ENCODE data around the gene RIPOR3.

The RIPOR3 gene

GRCh38 chr20:50578778-50579165 is 112.6 kb downstream of the RIPOR3 start:
- ChIA-PET POLR2A (no interaction called here), CTCF (interaction anchor here (0.6 to 1.0 kb wide), 2 partner anchors 74 to 78 kb away, joined by 3 read pairs; no protein-coding TSS in a partner anchor)
- DNase-seq (ENCODE audit: extremely low spot score) = no peak
- TF ChIP-seq BHLHE40 (IDR thresholded peaks at IDR 0.05; ENCODE audit: borderline replicate concordance) (no peak), FOXK2 (IDR thresholded peaks at IDR 0.05) (no peak), ZNF384 (IDR thresholded peaks at IDR 0.05) (no peak), ARNT (IDR thresholded peaks at IDR 0.05) (no peak), PKNOX1 (IDR thresholded peaks at IDR 0.05) (no peak), NFRKB (IDR thresholded peaks at IDR 0.05) (no peak), SP1 (IDR thresholded peaks at IDR 0.05) (no peak), FOXA1 (IDR thresholded peaks at IDR 0.05) (no peak), TARDBP (IDR thresholded peaks at IDR 0.05) (no peak), ELF4 (IDR thresholded peaks at IDR 0.05) (no peak), SUZ12 (IDR thresholded peaks at IDR 0.05) (no peak), L3MBTL2 (conservative IDR thresholded peaks at IDR 0.05) (no peak), LEF1 (IDR thresholded peaks at IDR 0.05; ENCODE audit: borderline replicate concordance) (no peak), HDGF (IDR thresholded peaks at IDR 0.05; ENCODE audit: borderline replicate concordance) (no peak), FOXM1 (IDR thresholded peaks at IDR 0.05; ENCODE audit: borderline replicate concordance) (no peak), CTBP1 (IDR thresholded peaks at IDR 0.05; ENCODE audit: borderline replicate concordance) (no peak)

- ChIA-PET POLR2A (no interaction called here), CTCF (no interaction called here)
- no peak for DNase-seq (ENCODE audit: extremely low spot score)
These were observed 113.1 kb downstream of the RIPOR3 start for GRCh38 chr20:50578061-50578777.

GRCh38 chr20:50577175-50578018 is 113.9 kb downstream of the RIPOR3 start:
- no peak for DNase-seq (ENCODE audit: extremely low spot score)
- POLR2A ChIA-PET = no interaction called here
- CTCF ChIA-PET = no interaction called here
- no peak for TF ChIP-seq PKNOX1 (IDR thresholded peaks at IDR 0.05)
- no peak for TF ChIP-seq ZNF384 (IDR thresholded peaks at IDR 0.05)
- TF ChIP-seq HDGF (IDR thresholded peaks at IDR 0.05; ENCODE audit: borderline replicate concordance) = no peak
- no peak for TF ChIP-seq FOXM1 (IDR thresholded peaks at IDR 0.05; ENCODE audit: borderline replicate concordance)

More at GRCh38 chr20:50578061-50578777, 113.1 kb downstream of the RIPOR3 start:
- TF ChIP-seq CTBP1 (IDR thresholded peaks at IDR 0.05; ENCODE audit: borderline replicate concordance) (no peak), PKNOX1 (IDR thresholded peaks at IDR 0.05) (no peak), FOXA1 (IDR thresholded peaks at IDR 0.05) (no peak), TARDBP (IDR thresholded peaks at IDR 0.05) (no peak), SUZ12 (IDR thresholded peaks at IDR 0.05) (no peak), ARNT (IDR thresholded peaks at IDR 0.05) (no peak), HDGF (IDR thresholded peaks at IDR 0.05; ENCODE audit: borderline replicate concordance) (no peak), L3MBTL2 (conservative IDR thresholded peaks at IDR 0.05) (no peak), BHLHE40 (IDR thresholded peaks at IDR 0.05; ENCODE audit: borderline replicate concordance) (no peak), FOXM1 (IDR thresholded peaks at IDR 0.05; ENCODE audit: borderline replicate concordance) (no peak), SP1 (IDR thresholded peaks at IDR 0.05) (no peak), ZNF384 (IDR thresholded peaks at IDR 0.05) (no peak), ELF4 (IDR thresholded peaks at IDR 0.05) (no peak), FOXK2 (IDR thresholded peaks at IDR 0.05) (no peak), LEF1 (IDR thresholded peaks at IDR 0.05; ENCODE audit: borderline replicate concordance) (no peak)

GRCh38 chr20:50575865-50576720 is 115.2 kb downstream of the RIPOR3 start:
- CTCF ChIA-PET = interaction anchor here (0.6 to 1.5 kb wide), 2 partner anchors 71 to 98 kb away, joined by 3 to 5 read pairs; no protein-coding TSS in a partner anchor
- TF ChIP-seq BHLHE40 (IDR thresholded peaks at IDR 0.05; ENCODE audit: borderline replicate concordance) = no peak
- TF ChIP-seq FOXM1 (IDR thresholded peaks at IDR 0.05; ENCODE audit: borderline replicate concordance) = no peak
- TF ChIP-seq CTBP1 (IDR thresholded peaks at IDR 0.05; ENCODE audit: borderline replicate concordance) = no peak
- no peak for TF ChIP-seq HDGF (IDR thresholded peaks at IDR 0.05; ENCODE audit: borderline replicate concordance)
- TF ChIP-seq SUZ12 (IDR thresholded peaks at IDR 0.05) = no peak
- no peak for TF ChIP-seq ELF4 (IDR thresholded peaks at IDR 0.05)
- TF ChIP-seq FOXK2 (IDR thresholded peaks at IDR 0.05) = no peak
- no peak for TF ChIP-seq LEF1 (IDR thresholded peaks at IDR 0.05; ENCODE audit: borderline replicate concordance)
- no peak for TF ChIP-seq NFRKB (IDR thresholded peaks at IDR 0.05)
- no peak for TF ChIP-seq ZNF384 (IDR thresholded peaks at IDR 0.05)
- no peak for TF ChIP-seq L3MBTL2 (conservative IDR thresholded peaks at IDR 0.05)
- TF ChIP-seq SP1 (IDR thresholded peaks at IDR 0.05) = no peak
- no peak for TF ChIP-seq FOXA1 (IDR thresholded peaks at IDR 0.05)
- TF ChIP-seq PKNOX1 (IDR thresholded peaks at IDR 0.05) = no peak
- no peak for TF ChIP-seq TARDBP (IDR thresholded peaks at IDR 0.05)
- no peak for TF ChIP-seq ARNT (IDR thresholded peaks at IDR 0.05)
- POLR2A ChIA-PET = no interaction called here
- peak; percentile 58 for DNase-seq (ENCODE audit: extremely low spot score)

All from HEK293T (cell line).